OCI-LY1 (cell line): ENCODE data around the gene MGAT5B.

Experiments
- H2AFZ ChIP-seq: fragments of 200-600 bp; sonication (generic), shearing (Covaris generic); 2 replicates; pipeline ENCODE4 v1.6.0; 2014; ENCODE audit warnings: antibody characterized with exemption, mild to moderate bottlenecking, low read length
- H3F3A ChIP-seq: fragments of 200-600 bp; sonication (generic), shearing (Covaris generic); 2 replicates; pipeline ENCODE4 v1.6.0; 2014; ENCODE audit warnings: mild to moderate bottlenecking, antibody characterized with exemption, low read length, moderate library complexity; ENCODE audit not compliant: insufficient read depth
- H3K27ac ChIP-seq: fragments of 200-600 bp; sonication (generic); 2 replicates; pipeline ENCODE4 v1.5.1; 2014; ENCODE audit warnings: low read length, mixed run types, mild to moderate bottlenecking, low read depth; ENCODE audit not compliant: poor library complexity, severe bottlenecking
- H3K27me3 ChIP-seq: fragments of 200-600 bp; sonication (generic); 2 replicates; pipeline ENCODE4 v1.6.0; 2014; ENCODE audit warnings: antibody characterized with exemption, mild to moderate bottlenecking, low read length, moderate library complexity; ENCODE audit not compliant: insufficient read depth
- H3K36me3 ChIP-seq: fragments of 200-600 bp; sonication (generic); 2 replicates; pipeline ENCODE4 v1.6.1; 2014; ENCODE audit warnings: mild to moderate bottlenecking, antibody characterized with exemption, low read length, moderate library complexity, mixed read lengths; ENCODE audit not compliant: insufficient read depth
- H3K4me1 ChIP-seq: fragments of 200-600 bp; sonication (generic); 2 replicates; pipeline ENCODE4 v1.5.1; 2014; ENCODE audit warnings: mild to moderate bottlenecking, low read length, moderate library complexity; ENCODE audit not compliant: insufficient read depth, severe bottlenecking
- H3K4me2 ChIP-seq: fragments of 200-600 bp; sonication (generic), shearing (Covaris generic); 2 replicates; pipeline ENCODE4 v1.6.1; 2014; ENCODE audit warnings: low read length
- H3K4me3 ChIP-seq: fragments of 200-600 bp; sonication (generic); 2 replicates; pipeline ENCODE4 v1.5.1; 2014; ENCODE audit warnings: low read length, low read depth, mild to moderate bottlenecking, mixed read lengths; ENCODE audit not compliant: poor library complexity, severe bottlenecking
- H3K79me2 ChIP-seq: fragments of 200-600 bp; shearing (Covaris generic); 2 replicates; pipeline ENCODE4 v1.6.1; 2016; ENCODE audit warnings: mixed run types, low read length, mixed read lengths; ENCODE audit not compliant: insufficient read depth
- H3K9ac ChIP-seq: fragments of 200-600 bp; sonication (generic), shearing (Covaris generic); 2 replicates; pipeline ENCODE4 v1.6.1; 2014; ENCODE audit warnings: mild to moderate bottlenecking, low read length, mixed read lengths
- H3K9me2 ChIP-seq: fragments of 200-600 bp; sonication (generic), shearing (Covaris generic); 2 replicates; pipeline ENCODE4 v1.6.1; 2014; ENCODE audit warnings: low read depth, mild to moderate bottlenecking, low read length, mixed read lengths
- H3K9me3 ChIP-seq: fragments of 200-600 bp; shearing (Covaris generic); 2 replicates; pipeline ENCODE4 v1.6.1; 2014; ENCODE audit warnings: low read length, mixed read lengths
- H4K20me1 ChIP-seq: fragments of 200-600 bp; sonication (generic), shearing (Covaris generic); 2 replicates; pipeline ENCODE4 v1.6.0; 2016; ENCODE audit warnings: mild to moderate bottlenecking, low read length; ENCODE audit not compliant: insufficient read depth
- EZH2 ChIP-seq: fragments of 200-600 bp; sonication (generic), shearing (Covaris generic); IDR thresholded peaks from 2 replicates; pipeline ENCODE4 v1.8.0; 2017; ENCODE audit warnings: borderline replicate concordance, mixed run types, mild to moderate bottlenecking, antibody characterized with exemption, low read length, moderate library complexity, mixed read lengths
- TF ChIP-seq, protein P1 (sequence below): fragments of 200-600 bp; sonication (generic), shearing (Covaris generic); IDR thresholded peaks from 2 replicates; pipeline ENCODE4 v1.5.1; 2017; ENCODE audit warnings: mild to moderate bottlenecking, antibody characterized with exemption, low read length, moderate library complexity, mixed read lengths

MGAT5B gene

GRCh38 chr17:76868176-76868668 lies at the start of gene MGAT5B:
Gene MGAT5B (plus strand): TSS chr17:76868404. CDS start chr17:76869030, 626 bp downstream.
- H2AFZ ChIP-seq: no peak within 1 kb of the TSS
- no peak within 1 kb of the TSS for H3K9ac ChIP-seq
- no peaks in the 10 kb centered on the region for H3K79me2 ChIP-seq
- H3K9me3 ChIP-seq: no peaks in the 10 kb centered on the region
- H4K20me1 ChIP-seq: no peaks in the 10 kb centered on the region
- H3K27me3 ChIP-seq: 0 out of 2 replicates have a peak, but pooled peaks cover 5% of the 10 kb centered on the region
- H3K36me3 ChIP-seq: no peaks in the 10 kb centered on the region
- no peak for TF ChIP-seq EZH2
- TF ChIP-seq, protein P1, sequence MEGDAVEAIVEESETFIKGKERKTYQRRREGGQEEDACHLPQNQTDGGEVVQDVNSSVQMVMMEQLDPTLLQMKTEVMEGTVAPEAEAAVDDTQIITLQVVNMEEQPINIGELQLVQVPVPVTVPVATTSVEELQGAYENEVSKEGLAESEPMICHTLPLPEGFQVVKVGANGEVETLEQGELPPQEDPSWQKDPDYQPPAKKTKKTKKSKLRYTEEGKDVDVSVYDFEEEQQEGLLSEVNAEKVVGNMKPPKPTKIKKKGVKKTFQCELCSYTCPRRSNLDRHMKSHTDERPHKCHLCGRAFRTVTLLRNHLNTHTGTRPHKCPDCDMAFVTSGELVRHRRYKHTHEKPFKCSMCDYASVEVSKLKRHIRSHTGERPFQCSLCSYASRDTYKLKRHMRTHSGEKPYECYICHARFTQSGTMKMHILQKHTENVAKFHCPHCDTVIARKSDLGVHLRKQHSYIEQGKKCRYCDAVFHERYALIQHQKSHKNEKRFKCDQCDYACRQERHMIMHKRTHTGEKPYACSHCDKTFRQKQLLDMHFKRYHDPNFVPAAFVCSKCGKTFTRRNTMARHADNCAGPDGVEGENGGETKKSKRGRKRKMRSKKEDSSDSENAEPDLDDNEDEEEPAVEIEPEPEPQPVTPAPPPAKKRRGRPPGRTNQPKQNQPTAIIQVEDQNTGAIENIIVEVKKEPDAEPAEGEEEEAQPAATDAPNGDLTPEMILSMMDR: peak; percentile 58
- peak within 1 kb of the TSS; percentile 26 for H3K4me3 ChIP-seq
- H3F3A ChIP-seq: no peaks in the 10 kb centered on the region
- peak within 1 kb of the TSS; percentile 36 for H3K4me2 ChIP-seq
- no peak within 1 kb of the TSS for H3K27ac ChIP-seq
- H3K9me2 ChIP-seq: no peaks in the 10 kb centered on the region
- H3K4me1 ChIP-seq: peaks cover 3% of the 10 kb centered on the region

GRCh38 chr17:76820039-76820438 lies 48.2 kb upstream of the MGAT5B start:
- Histone ChIP-seq H4K20me1 (no peaks in the 10 kb centered on the region), H3K4me1 (no peaks in the 10 kb centered on the region), H3K9ac (no peak overlapping the region), H3K27ac (no peak overlapping the region), H3K9me2 (no peaks in the 10 kb centered on the region), H3K9me3 (no peaks in the 10 kb centered on the region), H3K27me3 (0 out of 2 replicates have a peak, but pooled peaks cover 4% of the 10 kb centered on the region), H3K4me3 (no peak overlapping the region), H2AFZ (no peak overlapping the region), H3F3A (no peaks in the 10 kb centered on the region), H3K36me3 (no peaks in the 10 kb centered on the region), H3K4me2 (no peak overlapping the region), H3K79me2 (no peaks in the 10 kb centered on the region)
- TF ChIP-seq, protein P1: no peak
- no peak for TF ChIP-seq EZH2

GRCh38 chr17:76820561-76820960 lies 47.6 kb upstream of the MGAT5B start:
- Histone ChIP-seq H3K4me1 (no peaks in the 10 kb centered on the region), H2AFZ (no peak overlapping the region), H3K4me3 (no peak overlapping the region), H3F3A (no peaks in the 10 kb centered on the region), H3K36me3 (no peaks in the 10 kb centered on the region), H3K4me2 (no peak overlapping the region), H3K9me2 (no peaks in the 10 kb centered on the region), H3K9ac (no peak overlapping the region), H3K27me3 (0 out of 2 replicates have a peak, but pooled peaks cover 4% of the 10 kb centered on the region), H3K27ac (no peak overlapping the region), H3K9me3 (no peaks in the 10 kb centered on the region), H3K79me2 (no peaks in the 10 kb centered on the region), H4K20me1 (no peaks in the 10 kb centered on the region)
- TF ChIP-seq EZH2: no peak
- TF ChIP-seq, protein P1: no peak
